ENCODE data around the gene GDF7.

The GDF7 gene

DNA sequence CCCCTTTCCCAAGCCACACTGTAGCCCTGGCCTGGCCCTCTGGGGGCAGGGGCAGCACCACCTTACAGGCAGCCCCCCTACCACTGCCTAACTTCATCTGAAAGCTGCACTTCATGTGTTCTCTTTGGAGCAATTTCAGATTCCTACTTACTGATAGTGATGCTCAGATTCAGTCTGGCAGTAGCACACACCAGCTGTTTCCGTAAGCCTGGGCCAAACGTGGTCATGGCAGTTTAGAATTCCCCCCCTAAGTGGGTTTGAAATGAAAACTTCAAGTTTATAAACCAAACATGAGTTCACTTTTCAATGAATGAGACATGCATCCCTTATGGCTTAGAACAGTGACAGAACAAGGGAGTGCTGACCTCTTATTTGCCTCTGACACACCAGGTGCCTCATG is 29.4 kb downstream of the GDF7 start:
- in situ Hi-C loops (cut with HindIII; ENCODE audit: low sequenced_read_pairs): no loop called here
- H3K4me3 ChIP-seq (ENCODE audit: low read depth, low read length): no peak overlapping the region
- no peak for DNase-seq (ENCODE audit: low read depth, low spot score)
- TF ChIP-seq, protein P1, sequence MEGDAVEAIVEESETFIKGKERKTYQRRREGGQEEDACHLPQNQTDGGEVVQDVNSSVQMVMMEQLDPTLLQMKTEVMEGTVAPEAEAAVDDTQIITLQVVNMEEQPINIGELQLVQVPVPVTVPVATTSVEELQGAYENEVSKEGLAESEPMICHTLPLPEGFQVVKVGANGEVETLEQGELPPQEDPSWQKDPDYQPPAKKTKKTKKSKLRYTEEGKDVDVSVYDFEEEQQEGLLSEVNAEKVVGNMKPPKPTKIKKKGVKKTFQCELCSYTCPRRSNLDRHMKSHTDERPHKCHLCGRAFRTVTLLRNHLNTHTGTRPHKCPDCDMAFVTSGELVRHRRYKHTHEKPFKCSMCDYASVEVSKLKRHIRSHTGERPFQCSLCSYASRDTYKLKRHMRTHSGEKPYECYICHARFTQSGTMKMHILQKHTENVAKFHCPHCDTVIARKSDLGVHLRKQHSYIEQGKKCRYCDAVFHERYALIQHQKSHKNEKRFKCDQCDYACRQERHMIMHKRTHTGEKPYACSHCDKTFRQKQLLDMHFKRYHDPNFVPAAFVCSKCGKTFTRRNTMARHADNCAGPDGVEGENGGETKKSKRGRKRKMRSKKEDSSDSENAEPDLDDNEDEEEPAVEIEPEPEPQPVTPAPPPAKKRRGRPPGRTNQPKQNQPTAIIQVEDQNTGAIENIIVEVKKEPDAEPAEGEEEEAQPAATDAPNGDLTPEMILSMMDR (IDR thresholded peaks at IDR 0.05; ENCODE audit: low read depth, low read length): no peak

DNA sequence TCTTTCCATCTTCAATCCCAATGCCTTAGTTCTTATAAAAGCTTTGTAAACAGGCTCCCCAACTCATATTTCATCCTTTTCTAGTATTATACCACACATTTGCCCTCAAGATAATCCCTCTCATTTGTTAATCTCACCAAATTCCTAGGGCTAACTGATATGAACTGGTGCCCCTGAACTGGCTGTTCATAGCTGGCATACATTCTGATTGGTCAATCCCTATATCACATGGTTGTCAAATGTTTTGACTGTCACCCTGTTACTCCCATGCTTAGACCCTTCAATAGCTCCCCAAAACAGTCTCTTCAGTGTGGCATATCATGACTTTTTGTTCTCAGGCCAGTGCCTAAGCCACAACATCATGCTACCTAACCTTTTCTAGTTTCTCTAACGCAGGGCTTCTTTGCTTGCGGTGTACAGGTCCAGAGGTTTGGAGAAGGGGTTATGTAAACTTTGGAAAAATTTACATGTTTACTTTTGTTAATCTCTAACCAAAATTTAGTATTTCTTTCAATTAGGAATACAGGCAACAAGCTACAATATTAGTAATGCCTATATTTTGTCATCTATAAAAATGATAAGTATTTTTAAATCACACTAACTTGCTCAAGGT is 30.5 kb downstream of the GDF7 start:
- in situ Hi-C loops (cut with HindIII; ENCODE audit: low sequenced_read_pairs): no loop called here
- DNase-seq (ENCODE audit: low read depth, low spot score): no peak
- TF ChIP-seq, protein P1 (IDR thresholded peaks at IDR 0.05; ENCODE audit: low read depth, low read length): no peak

DNA sequence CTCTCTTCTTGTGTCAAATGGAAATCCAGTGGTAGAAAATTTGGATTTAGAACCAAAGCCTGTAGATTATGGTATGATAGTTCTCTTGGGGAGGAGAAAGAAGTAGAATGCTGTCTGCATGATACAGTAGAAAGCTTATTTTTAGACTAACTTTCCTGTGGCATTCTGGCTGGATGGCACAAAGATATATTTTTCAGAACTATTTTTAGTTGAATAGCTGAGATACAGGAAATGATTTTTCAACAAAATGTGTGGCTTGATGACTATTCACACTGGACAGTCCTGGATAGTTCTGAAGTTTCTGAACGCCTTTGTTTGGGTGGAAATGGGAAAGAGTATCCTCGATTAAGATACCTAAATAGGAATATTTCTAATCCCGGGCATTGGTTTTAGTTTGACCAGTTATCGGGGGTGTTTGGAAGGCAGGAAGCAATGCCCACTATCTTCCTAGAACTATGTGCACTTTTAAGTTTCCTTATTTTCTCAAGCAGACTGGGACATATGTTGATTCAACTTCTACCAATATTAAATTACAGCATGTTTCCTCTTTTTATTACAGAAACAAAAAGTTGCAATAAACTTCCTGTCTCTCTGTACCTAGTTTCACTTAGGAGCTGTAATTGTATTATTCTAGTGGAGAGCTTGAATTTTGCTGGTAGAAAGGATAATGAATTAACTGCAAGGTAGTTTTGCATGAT is 32.1 kb downstream of the GDF7 start:
- H3K4me3 ChIP-seq (ENCODE audit: low read depth, low read length): no peak overlapping the region
- in situ Hi-C loops (cut with HindIII; ENCODE audit: low sequenced_read_pairs): no loop called here
- no peak for DNase-seq (ENCODE audit: low read depth, low spot score)
- TF ChIP-seq, protein P1 (IDR thresholded peaks at IDR 0.05; ENCODE audit: low read depth, low read length): no peak

More for the DNA sequence above, 30.5 kb downstream of the GDF7 start:
- H3K4me3 ChIP-seq (ENCODE audit: low read depth, low read length): no peak overlapping the region

DNA sequence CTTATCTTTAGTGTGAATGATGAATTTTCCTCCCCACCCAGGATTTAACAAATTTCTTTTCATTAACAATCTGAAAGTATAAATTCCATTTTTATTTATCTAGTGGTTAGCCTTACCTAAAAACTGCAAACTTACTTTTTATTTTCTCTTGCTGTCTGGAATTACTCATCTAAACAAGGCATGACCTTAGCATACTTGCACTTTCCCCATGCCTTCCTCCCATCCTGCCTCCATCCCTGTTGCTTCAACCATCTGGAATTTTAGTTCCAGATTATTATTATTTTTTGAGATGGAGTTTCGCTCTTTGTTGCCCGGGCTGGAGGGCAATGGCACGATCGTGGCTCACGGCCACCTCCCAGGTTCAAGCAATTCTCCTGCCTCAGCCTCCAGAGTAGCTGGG is 35.6 kb downstream of the GDF7 start:
- TF ChIP-seq, protein P1 (IDR thresholded peaks at IDR 0.05; ENCODE audit: low read depth, low read length): no peak
- in situ Hi-C loops (cut with HindIII; ENCODE audit: low sequenced_read_pairs): no loop called here
- no peak overlapping the region for H3K4me3 ChIP-seq (ENCODE audit: low read depth, low read length)
- DNase-seq (ENCODE audit: low read depth, low spot score): peak; percentile 33

DNA sequence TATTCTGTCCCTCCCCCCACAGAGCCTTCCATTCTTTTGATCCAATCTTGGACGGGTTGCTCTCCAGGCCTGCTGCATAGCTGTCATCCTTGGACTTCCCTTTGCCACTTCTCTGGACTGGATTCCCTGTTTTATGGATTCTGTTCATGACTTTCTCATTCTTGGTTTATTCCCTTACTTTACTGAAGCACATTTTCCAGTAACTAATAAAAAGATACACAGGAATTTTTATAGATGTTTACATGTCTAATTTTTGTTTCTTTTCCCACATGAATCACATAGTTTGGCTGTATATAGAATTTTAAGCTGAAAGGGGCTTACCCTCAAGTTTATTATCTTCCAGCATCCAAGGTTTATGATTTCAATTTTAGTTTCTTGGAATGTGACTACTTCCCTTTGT is 37.9 kb downstream of the GDF7 start:
- H3K4me3 ChIP-seq (ENCODE audit: low read depth, low read length): no peak overlapping the region
- no peak for DNase-seq (ENCODE audit: low read depth, low spot score)
- TF ChIP-seq, protein P1 (IDR thresholded peaks at IDR 0.05; ENCODE audit: low read depth, low read length): no peak
- in situ Hi-C loops (cut with HindIII; ENCODE audit: low sequenced_read_pairs): no loop called here

DNA sequence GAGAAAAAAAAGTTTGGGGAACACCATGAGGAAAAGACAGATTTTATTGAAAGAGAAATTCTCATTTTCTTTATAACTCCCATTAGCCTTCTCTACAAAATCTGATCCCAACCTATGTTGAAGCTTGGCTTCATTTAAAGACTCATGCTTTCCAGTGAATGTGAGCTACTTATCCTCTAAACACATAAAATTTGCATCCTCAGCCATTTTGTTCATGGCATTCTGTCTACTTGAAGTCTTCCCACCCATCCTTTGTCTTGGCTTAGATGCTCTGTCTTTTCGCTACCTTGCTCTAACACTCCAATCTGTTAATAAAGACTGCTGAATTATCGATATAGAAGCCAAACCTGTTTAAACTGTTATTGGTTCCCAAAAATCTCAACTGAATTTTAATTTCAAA is 39.3 kb downstream of the GDF7 start:
- TF ChIP-seq, protein P1 (IDR thresholded peaks at IDR 0.05; ENCODE audit: low read depth, low read length): no peak
- no peak overlapping the region for H3K4me3 ChIP-seq (ENCODE audit: low read depth, low read length)
- in situ Hi-C loops (cut with HindIII; ENCODE audit: low sequenced_read_pairs): no loop called here
- no peak for DNase-seq (ENCODE audit: low read depth, low spot score)

All from astrocyte of the spinal cord (primary cell).